KOPT-K1 (cell line): ENCODE measurements around the gene CYP4F12.

Experiments used
- H3K27ac ChIP-seq: fragments of 200-600 bp; sonication (generic); 2 replicates; pipeline ENCODE4 v1.5.1; 2016; ENCODE audit warnings: antibody characterized with exemption, mild to moderate bottlenecking, low read depth, low read length; ENCODE audit not compliant: poor library complexity, severe bottlenecking
- H3K36me3 ChIP-seq: fragments of 200-600 bp; sonication (generic); 2 replicates; pipeline ENCODE4 v1.5.1; 2017; ENCODE audit warnings: antibody characterized with exemption, mild to moderate bottlenecking, low read length, moderate library complexity; ENCODE audit not compliant: insufficient read depth
- H3K9me3 ChIP-seq: fragments of 200-600 bp; sonication (generic); 2 replicates; pipeline ENCODE4 v1.5.1; 2017; ENCODE audit warnings: antibody characterized with exemption, low read length, mild to moderate bottlenecking; ENCODE audit not compliant: insufficient read depth, poor library complexity, severe bottlenecking

CYP4F12 gene

GRCh38 chr19:15722956-15723355 is 50.1 kb downstream of the CYP4F12 start:
- Histone ChIP-seq H3K27ac (no peak overlapping the region), H3K36me3 (no peaks in the 10 kb centered on the region), H3K9me3 (no peaks in the 10 kb centered on the region)

GRCh38 chr19:15727724-15728123 is 54.8 kb downstream of the CYP4F12 start, which contains the start of gene OR10H2:
Gene OR10H2 (plus strand): TSS chr19:15728024. CDS start chr19:15728044, 20 bp downstream.
- no peaks in the 10 kb centered on the region for H3K36me3 ChIP-seq
- H3K9me3 ChIP-seq = peaks cover 7% of the 10 kb centered on the region
- no peak within 1 kb of the TSS for H3K27ac ChIP-seq

DNA sequence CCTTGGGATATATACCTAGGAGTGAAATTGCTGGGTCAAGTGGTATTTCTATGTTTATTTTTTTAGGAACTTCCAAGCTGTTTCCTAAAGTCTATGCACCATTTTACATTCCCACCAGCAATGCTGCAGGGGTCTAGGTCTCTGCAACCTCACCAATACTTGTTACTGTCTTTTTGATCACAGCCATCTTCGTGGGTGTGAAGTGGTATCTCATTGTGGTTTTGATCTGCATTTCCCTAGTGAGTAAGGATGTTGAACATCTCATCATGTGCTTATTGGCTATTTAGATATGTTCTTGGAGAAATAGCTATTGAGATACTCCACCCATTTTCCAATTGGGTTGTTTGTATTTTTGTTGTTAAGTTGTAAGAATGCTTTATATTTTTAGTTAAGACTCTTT is 57.7 kb downstream of the CYP4F12 start:
- Histone ChIP-seq H3K27ac (no peak overlapping the region), H3K36me3 (no peaks in the 10 kb centered on the region), H3K9me3 (peaks cover 7% of the 10 kb centered on the region)

- Histone ChIP-seq H3K36me3 (no peaks in the 10 kb centered on the region), H3K27ac (no peak overlapping the region), H3K9me3 (peaks cover 7% of the 10 kb centered on the region)
Measured at GRCh38 chr19:15732388-15732787, 59.5 kb downstream of the CYP4F12 start.

DNA sequence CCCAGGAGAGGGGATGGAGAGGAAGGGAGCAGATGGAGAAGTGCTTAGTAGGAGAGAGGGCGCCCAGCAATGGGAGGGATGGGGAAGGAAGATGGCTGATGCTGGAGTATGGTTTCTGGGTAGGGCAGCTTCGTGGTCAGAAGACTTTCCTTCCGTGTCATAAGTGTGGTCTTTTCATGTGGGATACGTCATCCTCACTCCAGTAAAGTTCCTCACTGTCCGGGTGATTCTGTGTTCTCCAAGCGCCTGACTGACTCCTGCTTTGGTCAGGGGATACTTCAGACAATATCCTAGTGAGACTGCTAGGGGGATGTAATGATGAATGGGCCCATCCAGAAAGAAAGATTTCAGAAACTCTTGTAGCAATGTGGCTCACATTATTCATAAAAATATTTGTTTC is 61.0 kb downstream of the CYP4F12 start:
- Histone ChIP-seq H3K9me3 (peaks cover 7% of the 10 kb centered on the region), H3K36me3 (no peaks in the 10 kb centered on the region), H3K27ac (no peak overlapping the region)

GRCh38 chr19:15737722-15738121 is 64.8 kb downstream of the CYP4F12 start, which contains the start of gene OR10H3:
Gene OR10H3 (plus strand): TSS chr19:15737985. CDS start chr19:15741393, 3,408 bp downstream.
- Histone ChIP-seq H3K9me3 (peaks cover 23% of the 10 kb centered on the region), H3K36me3 (no peaks in the 10 kb centered on the region), H3K27ac (no peak within 1 kb of the TSS)

DNA sequence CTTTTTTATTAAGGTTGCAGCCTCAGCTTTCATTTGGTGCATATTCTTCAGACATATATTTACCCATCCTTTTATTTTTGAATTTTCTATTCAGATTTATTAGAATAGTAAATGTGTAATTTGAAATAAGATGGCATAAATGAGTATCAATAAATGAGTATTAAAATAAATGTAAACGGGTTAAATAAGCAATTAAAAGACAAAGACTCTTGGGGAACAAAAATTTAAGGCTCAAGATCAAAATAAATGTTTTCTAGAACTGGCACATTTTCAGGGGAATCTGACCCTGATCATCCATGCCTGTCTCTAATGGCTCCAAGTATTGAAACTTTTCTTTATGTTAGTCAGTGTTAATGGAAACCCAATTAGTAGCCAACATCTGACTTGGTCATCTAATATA is 67.9 kb downstream of the CYP4F12 start:
- Histone ChIP-seq H3K36me3 (no peaks in the 10 kb centered on the region), H3K27ac (no peak overlapping the region), H3K9me3 (peaks cover 27% of the 10 kb centered on the region)
